ENCODE results near the gene KLK12.
"Not testable (repeated sequence)": the region's sequence is repeated elsewhere in the genome, so short reads cannot be mapped to it uniquely, and the experiment has no call there.

Gene KLK12

GRCh38 chr19:51015691-51016267, 19.0 kb downstream of the KLK12 start:
- DNase-seq (ENCODE audit: low read depth in 2 of 2), result no peak

- no peak for DNase-seq (ENCODE audit: low read depth in 2 of 2)
These were observed 20.6 kb downstream of the KLK12 start for GRCh38 chr19:51014242-51014641.

GRCh38 chr19:51012661-51013190, 22.1 kb downstream of the KLK12 start:
- DNase-seq (ENCODE audit: low read depth in 2 of 2), result no peak

- DNase-seq (ENCODE audit: low read depth in 2 of 2), result no peak
These were observed 24.6 kb downstream of the KLK12 start for GRCh38 chr19:51010066-51010795.

- DNase-seq (ENCODE audit: low read depth in 2 of 2), result no peak
These were observed 25.5 kb downstream of the KLK12 start for GRCh38 chr19:51009061-51009891.

GRCh38 chr19:51007488-51007887, 27.3 kb downstream of the KLK12 start:
- no peak for DNase-seq (ENCODE audit: low read depth in 2 of 2)

- DNase-seq (ENCODE audit: low read depth in 2 of 2), result no peak
These were observed 28.4 kb downstream of the KLK12 start for GRCh38 chr19:51006406-51006805.

GRCh38 chr19:51005248-51005647, 29.6 kb downstream of the KLK12 start:
- no peak for DNase-seq (ENCODE audit: low read depth in 2 of 2)

GRCh38 chr19:51003316-51003715, 31.5 kb downstream of the KLK12 start:
- DNase-seq (ENCODE audit: low read depth in 2 of 2), result no peak

GRCh38 chr19:51002542-51003311, 32.1 kb downstream of the KLK12 start:
- DNase-seq (ENCODE audit: low read depth in 2 of 2), result no peak

GRCh38 chr19:51002089-51002532, 32.7 kb downstream of the KLK12 start:
- no peak for DNase-seq (ENCODE audit: low read depth in 2 of 2)

GRCh38 chr19:51001515-51001914, 33.3 kb downstream of the KLK12 start, which contains the start of gene KLK8:
Gene KLK8 (minus strand): TSS chr19:51001604. CDS start chr19:51001167, 437 bp downstream.
- DNase-seq (ENCODE audit: low read depth in 2 of 2), result no peak

GRCh38 chr19:51000981-51001380, 33.8 kb downstream of the KLK12 start:
- no peak for DNase-seq (ENCODE audit: low read depth in 2 of 2)

GRCh38 chr19:51000426-51000825, 34.4 kb downstream of the KLK12 start:
- DNase-seq (ENCODE audit: low read depth in 2 of 2), result no peak

GRCh38 chr19:50998686-50999085, 36.1 kb downstream of the KLK12 start:
- DNase-seq (ENCODE audit: low read depth in 2 of 2), result no peak

GRCh38 chr19:50998061-50998460, 36.7 kb downstream of the KLK12 start:
- no peak for DNase-seq (ENCODE audit: low read depth in 2 of 2)

GRCh38 chr19:50994129-50994528, 40.7 kb downstream of the KLK12 start:
- DNase-seq (ENCODE audit: low read depth in 2 of 2), result no peak

GRCh38 chr19:50992666-50993035, 42.2 kb downstream of the KLK12 start:
- no peak for DNase-seq (ENCODE audit: low read depth in 2 of 2)

GRCh38 chr19:50984416-50984815, 50.4 kb downstream of the KLK12 start:
- DNase-seq (ENCODE audit: low read depth in 2 of 2), result not testable (repeated sequence)

- no peak for DNase-seq (ENCODE audit: low read depth in 2 of 2)
These were observed 51.0 kb downstream of the KLK12 start, which contains the start of gene KLK7 for GRCh38 chr19:50983625-50984292. Gene KLK7 (minus strand): TSS chr19:50983917. CDS start chr19:50982399, 1,518 bp downstream.

GRCh38 chr19:50982186-50982585, 52.6 kb downstream of the KLK12 start:
- no peak for DNase-seq (ENCODE audit: low read depth in 2 of 2)
